Measurements from ENCODE around the gene GP1BA.
A peak's percentile ranks its signal among the peaks of the same experiment; 100 is the strongest.

The GP1BA gene

DNA sequence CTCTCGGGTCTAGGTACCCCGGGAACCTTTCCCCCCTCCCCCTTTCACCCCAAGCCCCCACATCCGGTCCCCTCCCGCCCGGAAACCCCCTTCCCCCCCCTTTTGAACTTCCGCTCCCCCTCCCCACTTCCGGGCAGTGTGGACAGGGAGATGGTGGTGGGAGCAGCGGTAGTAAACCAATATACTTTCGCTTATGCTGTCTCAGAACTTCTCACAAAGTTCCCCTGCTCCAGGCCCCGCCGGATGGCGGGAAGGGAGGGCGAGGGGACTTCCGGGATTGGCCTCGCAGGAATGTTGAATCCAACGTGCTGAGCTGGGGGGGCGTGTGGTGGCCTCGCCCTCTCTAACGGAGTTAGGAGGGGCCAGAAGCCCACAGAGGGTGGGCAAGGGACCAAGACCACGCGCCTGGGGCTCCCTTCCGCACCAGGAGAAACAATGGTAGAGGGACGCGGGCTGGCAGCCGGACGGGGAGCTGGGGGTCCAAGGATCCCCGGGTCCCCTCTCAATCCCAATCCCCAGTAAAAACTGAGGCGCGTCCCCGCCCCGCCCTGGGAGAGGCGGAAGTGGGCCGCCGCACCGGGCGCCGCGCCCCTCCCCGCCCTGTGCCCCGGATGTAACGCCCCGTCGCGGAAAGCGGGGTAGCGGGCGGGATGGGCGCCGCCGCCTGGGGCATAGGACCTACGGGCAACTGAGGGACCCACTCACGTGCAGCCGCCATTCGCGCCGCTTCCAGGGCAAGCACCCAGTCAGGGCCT, 15.5 kb downstream of the GP1BA start:
- H3K27ac ChIP-seq, result peak overlapping the region; percentile 99
- DNase-seq (ENCODE audit: low read depth, low spot score), result no peak

DNA sequence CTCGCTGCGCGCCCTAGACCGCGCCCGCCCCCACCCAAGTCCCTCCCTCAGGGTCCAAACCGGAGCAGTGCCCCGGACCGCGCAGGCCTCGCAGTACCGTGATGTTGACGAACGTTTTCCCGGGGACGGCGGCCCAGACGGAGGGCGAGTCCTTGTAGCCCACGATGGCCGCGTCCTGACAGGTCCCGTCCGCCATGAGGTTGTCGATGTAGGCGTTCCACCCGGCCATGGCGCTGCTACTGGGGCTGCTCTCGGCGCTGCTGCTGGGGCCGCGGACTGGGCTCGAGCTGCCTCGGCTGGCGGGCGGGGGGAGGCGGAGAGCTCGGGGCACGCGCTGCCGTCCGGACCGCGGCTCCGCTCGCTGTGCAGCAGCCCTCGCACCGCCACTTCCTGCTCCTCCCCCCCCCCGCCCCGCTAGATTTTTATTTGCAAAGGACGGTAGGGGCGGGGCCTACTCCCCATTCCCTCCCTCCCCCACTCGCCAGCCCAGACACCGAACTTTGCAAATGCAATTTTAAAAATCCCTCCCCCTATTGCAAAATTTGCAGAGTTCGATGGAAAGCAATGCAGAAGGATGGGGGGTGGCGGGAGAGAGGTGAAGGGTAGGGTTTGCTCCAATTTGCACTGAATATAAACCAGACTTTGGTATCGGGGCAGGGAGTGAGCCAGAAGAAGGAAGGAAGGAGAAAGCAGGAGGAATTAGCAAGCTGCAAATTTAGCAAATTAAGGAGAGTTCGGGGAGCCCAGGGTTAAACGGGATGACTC, 16.3 kb downstream of the GP1BA start, which contains the start of gene PFN1:
Gene PFN1 (minus strand): TSS at position 365 of the 765 bp plus-strand sequence. CDS start 136 bp downstream, at position 229.
- peak within 1 kb of the TSS; percentile 99 for H3K27ac ChIP-seq
- peak; percentile 53 for DNase-seq (ENCODE audit: low read depth, low spot score)

DNA sequence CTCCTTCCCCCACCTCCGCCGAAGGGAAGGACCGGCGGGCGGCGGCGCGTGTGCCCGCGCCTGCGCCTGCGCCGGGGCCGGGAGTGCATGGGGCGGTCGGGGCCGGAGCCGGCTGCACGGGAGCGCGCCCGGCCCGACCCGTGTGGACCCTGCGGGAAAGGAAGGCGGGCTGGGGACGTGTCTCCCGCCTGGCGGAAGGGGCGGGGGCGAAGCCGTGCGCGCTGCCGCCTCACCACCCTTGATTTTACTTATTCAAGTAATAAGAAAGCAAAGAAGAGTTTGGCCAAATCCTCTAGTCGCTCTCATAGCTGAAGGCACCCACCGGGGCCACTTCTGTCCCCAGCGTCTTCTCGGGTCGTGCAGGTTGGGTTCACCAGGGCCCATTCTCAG, 16.8 kb downstream of the GP1BA start:
- DNase-seq (ENCODE audit: low read depth, low spot score), result peak; percentile 40
- peak overlapping the region; percentile 99 for H3K27ac ChIP-seq

DNA sequence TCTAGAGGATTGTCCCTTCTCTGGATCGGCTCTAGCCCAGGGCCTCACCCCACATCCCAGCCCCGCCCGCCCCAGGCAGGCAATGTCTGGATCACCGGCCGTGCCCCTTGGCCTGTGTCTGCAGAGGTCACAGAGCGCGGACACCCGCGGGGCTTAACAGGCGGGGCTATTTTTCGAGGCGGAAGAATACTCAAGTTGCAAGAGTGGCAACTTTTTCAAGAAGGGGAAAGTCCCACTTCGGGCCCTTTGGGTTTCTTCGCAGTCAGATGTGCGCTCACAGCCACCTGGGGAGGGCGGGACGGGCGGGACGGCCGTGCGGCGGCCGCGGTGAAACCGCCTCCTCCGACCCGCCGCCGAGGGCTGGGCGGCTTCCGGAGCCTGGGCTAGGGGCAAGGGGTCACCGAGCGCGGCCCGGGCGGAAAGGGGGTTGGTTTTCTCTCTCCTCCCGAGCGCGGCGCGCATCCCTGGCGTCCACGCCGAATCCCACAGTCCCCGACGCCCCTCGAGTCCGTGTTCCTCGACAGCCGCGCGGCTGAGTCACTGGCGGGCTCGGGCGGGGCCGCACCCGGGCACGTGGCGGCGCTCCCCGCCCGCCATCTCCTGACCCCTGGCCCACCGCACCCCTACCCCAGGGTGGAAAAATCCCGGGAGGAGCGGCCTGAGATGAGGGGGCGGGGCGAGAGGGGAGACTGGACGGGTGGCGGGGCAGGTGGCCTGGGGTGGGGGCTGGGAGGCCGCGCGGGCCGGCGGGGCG, 17.4 kb downstream of the GP1BA start:
- peak overlapping the region; percentile 99 for H3K27ac ChIP-seq
- DNase-seq (ENCODE audit: low read depth, low spot score), result peak; percentile 37

DNA sequence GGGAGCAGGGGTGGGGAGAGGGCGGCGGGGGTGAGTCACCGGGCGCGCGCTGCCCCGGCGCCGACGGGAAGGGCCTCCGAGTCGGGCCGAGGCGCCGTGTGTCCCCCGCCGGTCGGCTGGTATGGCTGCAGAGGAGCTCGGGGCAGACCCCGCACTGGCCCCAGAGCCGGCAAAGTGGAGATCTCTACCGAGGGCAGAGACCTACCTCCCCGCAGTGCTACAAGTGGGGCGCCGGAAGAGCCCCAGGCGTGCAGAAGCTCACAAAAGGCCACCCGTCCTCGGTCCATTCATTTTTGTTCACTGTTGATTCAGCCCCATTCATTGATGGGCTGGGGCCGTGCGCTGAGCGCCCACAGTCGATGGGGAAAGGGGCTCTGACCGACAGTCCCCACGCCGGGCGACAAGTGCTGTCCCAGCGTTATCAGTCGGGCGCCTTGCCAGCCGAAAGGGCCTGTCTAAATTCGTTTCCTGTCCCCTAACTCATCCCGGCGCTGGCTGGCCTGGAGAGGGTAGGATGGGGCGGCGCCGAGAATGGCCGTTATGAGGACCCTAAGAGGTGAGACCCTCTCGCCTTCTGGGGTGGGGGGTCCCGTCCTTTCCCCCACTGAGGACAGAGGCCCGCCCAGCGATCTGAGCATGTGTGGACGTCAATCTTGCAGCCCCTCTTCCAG, 18.1 kb downstream of the GP1BA start:
- peak overlapping the region; percentile 99 for H3K27ac ChIP-seq
- no peak for DNase-seq (ENCODE audit: low read depth, low spot score)

DNA sequence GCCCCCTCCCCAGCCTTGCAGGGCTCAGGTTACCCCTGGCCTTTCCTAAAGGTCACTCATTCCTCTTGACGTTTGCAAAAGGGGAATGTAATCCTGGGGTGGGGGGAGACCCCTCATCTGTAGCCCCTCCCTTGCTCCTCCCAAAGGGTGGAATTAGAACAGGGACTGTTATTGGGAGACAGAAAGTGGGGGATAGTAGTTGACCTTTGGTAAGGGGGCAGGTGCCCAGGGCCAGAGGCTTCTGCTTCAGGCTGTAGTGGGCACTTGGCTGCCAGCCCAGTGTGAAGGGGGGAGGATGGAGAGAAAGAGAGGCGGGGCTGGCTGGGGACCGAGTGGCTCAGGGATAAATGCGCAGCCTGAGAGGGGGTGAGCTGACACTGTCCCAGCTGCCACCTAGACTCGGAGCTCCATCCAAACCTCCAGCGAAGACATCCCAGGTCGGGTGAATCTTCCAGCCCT, 18.7 kb downstream of the GP1BA start, which contains the start of gene ENO3:
Gene ENO3 (plus strand): TSS at position 374 of the 459 bp plus-strand sequence. CDS start 711 bp downstream, outside the sequence.
- DNase-seq (ENCODE audit: low read depth, low spot score), result no peak
- peak within 1 kb of the TSS; percentile 99 for H3K27ac ChIP-seq

DNA sequence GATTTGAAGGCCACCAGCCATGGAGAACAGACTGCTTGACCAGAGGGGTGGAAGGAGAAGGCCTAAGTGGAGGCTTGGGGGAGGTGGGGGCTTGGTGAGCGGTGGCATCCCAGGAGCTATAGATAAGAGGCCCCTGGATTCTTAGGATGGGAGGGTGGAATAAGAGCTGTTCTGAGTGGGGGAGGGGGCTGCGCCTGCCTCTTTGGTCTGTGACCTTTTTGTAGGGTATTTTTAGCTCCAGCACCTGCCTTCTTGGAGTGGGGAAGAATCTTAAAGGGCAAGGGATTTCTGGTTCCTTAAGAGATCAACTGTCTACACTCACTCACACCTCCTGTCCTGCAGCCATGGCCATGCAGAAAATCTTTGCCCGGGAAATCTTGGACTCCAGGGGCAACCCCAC, 19.4 kb downstream of the GP1BA start:
- H3K27ac ChIP-seq, result no peak overlapping the region
- DNase-seq (ENCODE audit: low read depth, low spot score), result no peak

DNA sequence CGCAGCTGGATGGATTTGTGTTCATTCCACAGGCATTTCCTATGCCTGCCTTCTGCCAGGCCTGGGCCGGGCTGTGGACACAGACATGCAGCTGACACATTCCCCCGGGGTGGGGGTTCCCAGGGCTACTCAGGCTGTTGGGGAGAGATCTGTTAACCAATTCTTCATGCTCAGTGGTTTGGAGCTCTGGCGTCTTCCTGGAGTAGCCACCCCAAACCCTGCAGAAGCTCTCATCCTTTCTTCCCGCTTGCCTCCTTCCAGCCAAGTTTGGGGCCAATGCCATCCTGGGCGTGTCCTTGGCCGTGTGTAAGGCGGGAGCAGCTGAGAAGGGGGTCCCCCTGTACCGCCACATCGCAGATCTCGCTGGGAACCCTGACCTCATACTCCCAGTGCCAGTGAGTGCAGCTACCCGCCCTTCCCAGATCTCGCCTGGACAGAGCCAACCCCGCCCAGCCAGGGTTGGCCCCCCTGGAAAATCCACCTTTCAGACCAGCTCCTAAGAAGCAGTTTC, 21.4 kb downstream of the GP1BA start:
- H3K27ac ChIP-seq, result no peak overlapping the region
- DNase-seq (ENCODE audit: low read depth, low spot score), result no peak

DNA sequence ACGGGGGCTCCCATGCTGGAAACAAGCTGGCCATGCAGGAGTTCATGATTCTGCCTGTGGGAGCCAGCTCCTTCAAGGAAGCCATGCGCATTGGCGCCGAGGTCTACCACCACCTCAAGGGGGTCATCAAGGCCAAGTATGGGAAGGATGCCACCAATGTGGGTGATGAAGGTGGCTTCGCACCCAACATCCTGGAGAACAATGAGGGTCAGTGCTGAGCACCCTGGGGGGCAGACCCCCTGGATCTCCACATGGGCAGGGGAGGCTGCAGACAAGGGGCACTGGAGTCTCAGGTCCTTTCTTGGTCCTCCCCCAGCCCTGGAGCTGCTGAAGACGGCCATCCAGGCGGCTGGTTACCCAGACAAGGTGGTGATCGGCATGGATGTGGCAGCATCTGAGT, 23.0 kb downstream of the GP1BA start:
- DNase-seq (ENCODE audit: low read depth, low spot score), result no peak
- no peak overlapping the region for H3K27ac ChIP-seq

DNA sequence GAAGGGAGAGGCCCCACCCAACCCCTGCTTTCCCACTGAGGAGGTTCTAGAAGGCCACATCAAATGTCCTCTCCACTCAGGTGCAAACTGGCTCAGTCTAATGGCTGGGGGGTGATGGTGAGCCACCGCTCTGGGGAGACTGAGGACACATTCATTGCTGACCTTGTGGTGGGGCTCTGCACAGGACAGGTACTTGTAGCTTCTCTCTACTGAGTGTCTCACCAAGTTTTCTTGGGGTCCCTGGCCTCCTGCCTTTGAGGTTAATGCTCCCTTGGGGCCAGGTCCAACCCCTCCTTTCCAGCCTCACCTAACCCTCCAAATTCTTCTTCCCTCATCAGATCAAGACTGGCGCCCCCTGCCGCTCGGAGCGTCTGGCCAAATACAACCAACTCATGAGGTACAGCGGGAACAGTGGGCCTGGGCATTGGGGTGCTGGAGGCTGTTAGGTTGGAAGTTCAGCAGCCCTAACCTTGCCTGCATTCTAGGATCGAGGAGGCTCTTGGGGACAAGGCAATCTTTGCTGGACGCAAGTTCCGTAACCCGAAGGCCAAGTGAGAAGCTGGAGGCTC, 24.5 kb downstream of the GP1BA start:
- H3K27ac ChIP-seq, result no peak overlapping the region
- no peak for DNase-seq (ENCODE audit: low read depth, low spot score)

DNA sequence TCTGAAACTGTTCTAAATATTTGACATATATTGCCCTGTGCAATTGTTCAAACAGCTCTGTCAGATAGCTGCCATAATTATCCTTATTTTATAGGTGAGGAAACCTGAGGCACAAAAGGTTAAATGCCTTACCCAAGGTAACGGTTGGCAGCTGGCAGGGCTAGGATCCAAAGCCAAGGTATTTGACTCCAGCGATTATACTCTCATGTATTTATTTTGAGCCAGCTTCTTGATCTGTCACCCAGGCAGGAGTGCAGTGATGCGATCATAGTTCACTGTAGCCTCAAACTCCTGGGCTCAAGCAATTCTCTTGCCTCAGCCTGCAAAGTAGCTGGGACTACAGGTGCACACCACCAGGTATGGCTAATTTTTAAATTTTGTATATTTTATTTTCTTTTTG, 26.0 kb downstream of the GP1BA start:
- no peak for DNase-seq (ENCODE audit: low read depth, low spot score)
- H3K27ac ChIP-seq, result no peak overlapping the region

DNA sequence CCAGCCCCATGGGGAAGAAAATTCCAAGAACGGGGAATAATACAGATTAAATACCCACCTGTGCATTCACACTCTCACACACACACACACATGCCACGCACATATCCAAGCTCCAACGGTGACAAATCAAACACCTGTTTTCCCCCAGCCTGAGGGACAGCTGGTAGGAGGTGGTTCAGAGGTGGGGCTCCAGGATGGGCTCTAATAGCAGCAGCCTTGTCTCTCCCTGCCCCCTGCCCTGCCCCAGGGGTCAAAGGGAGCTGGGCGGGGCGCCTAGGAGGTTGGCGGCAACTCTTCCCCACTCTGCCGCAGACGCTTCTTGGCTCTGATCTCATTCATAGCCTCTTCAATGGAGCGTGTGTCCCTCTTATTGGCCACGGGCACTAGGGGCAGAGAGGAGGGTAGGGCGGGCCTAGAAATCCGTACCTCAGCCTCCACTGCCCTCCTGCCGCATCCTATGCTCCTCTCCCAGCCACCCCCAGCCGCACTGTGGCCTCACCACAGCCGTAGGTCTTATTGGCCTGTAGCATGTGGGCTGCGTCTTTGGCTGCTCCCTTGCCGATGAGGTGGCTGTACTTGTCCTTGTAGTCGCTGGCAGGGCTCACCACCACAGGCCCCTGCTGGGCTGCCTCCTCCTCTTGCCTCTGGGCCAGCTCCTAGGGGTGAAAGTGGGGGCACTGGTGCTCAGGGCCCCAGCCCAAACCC, 27.3 kb downstream of the GP1BA start:
- no peak overlapping the region for H3K27ac ChIP-seq
- no peak for DNase-seq (ENCODE audit: low read depth, low spot score)

DNA sequence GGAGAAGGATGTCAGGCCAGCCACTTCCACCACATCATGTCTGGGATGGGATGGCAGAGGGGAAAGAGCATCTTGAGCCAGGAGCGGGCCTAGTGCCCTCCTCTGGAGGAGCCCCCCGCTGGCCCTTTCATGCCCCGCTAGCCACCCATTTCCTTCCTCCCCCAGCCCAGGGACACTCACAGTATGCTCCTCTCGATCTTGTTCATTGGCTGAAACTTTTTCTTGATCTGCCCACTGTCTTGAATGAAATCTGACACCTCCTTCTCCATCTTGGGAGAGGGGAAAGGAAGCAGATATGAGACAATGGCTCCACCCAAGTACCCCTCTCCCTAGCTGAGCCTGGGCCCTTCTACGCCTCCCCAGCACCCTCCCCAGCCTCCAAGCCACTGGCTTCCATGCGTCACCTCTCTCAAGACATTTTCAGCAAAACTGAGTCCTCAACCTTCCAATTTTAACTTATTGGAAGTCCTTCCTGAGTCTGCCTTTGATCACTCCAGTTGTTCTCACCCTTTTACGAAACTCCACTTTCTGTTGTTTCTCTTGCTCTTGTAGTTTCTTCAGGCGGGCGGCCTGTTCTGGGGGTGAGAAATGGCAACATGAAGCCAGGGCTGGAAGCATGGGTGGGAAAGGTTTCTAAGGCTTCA, 28.3 kb downstream of the GP1BA start:
- H3K27ac ChIP-seq, result no peak overlapping the region
- no peak for DNase-seq (ENCODE audit: low read depth, low spot score)

DNA sequence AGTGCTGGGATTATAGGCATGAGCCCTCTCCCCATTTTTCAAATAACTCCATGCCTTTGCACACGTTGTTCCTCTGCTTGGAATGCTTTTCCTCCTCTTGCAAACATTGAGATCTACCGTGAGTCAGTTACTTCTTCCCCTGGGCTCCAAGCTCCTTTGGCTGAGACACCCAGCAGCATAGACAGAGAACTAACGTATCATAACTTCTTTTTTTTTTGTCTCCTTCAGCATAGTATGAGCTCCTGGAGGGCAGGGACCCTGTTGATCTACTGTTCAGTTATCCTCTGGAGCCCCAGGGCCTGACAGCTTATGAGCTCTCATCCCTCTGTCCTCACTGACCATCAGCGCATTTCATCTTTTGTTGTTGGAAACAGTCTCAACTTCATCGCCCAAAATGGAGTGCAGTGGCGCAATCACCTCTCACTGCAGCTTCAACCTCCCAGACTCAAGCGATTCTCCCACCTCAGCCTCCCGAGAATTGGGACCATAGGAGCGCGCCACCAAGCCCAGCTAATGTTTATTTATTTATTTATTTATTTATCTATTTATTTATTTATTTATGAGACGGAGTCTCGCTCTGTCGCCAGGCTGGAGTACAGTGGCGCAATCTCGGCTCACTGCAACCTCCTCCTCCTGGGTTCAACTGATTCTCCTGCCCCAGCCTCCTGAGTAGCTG, 33.4 kb downstream of the GP1BA start:
- peak overlapping the region; percentile 97 for H3K27ac ChIP-seq
- DNase-seq (ENCODE audit: low read depth, low spot score), result no peak

DNA sequence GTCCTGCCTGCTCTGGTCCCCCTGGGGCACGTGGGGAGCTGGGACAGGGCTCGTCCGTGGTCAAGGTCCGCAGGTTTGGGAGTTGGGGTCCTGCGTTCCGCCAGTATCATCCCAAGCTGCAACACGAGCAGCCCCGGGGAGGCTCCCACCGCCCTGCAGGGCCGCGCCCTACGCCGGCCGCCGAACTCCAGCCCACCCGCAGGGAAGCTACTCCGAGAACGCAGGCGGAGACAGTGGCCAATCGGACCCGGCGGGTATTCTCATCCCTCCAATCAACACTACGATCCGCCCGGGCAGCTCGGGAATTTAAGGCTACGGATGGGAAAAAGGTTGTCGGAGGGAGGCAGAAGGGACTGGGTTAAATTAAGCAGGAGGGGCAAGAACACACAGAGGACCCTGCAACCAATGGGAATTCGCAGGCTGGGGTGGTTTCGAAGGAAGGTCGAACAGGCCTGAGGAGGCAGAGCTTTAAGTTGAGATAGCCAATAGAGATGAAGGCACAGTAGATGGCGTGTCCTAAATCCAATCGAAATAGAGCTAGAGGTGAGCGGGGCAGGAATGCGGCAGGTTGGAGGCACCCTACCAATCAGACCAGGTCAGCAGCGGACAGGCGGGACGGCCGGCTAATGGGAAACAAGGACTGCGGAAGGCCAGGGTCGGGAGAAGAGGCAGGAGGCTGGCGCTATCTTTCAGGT, 34.9 kb downstream of the GP1BA start:
- DNase-seq (ENCODE audit: low read depth, low spot score), result peak; percentile 99
- H3K27ac ChIP-seq, result peak overlapping the region; percentile 97

DNA sequence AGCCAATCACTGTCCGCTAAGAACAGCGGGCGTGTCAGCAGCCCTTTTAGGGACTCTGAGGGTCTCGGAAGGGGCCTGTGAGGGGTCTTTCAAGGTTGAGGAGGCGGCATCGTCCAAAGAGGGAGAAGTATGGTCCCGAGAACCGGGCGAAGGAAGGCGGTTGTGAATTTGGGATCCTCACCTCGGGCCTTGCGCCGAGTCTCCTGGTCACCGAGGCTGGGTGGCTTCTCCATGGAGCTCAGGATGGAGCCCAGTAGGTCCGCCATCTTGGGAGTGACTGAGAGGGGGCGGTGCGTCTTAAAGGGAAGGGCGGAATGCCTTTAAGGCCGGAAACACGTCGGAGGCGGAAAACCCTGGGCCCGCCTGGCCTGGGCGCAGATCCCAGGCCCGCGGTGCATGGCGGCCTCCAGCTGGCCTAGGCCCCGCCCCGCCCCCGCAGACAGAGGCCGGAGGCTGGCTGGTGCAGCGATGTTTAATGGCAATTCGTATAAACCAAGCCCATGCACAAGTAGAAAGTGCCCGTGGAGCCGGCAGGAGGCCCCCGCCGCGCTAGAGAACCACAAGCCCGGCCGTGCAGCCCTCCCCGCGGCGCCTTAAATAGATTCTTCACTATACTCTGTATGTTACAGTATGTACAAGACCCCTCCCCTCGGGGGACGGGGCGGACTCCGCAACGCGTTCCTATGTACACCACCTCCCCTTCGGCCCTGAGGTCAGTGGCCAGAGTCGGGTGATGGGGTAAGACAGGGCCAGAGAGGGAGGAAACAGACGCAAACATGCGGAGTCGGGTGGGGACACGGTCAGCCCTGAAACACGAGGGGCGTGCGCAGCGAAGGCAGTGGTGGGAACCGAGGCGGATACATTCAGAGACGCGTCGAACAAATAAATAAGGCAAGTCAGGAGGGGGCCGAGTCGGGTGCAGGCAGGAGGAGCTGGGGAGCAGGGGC, 35.7 kb downstream of the GP1BA start, which contains the start of gene SPAG7:
Gene SPAG7 (minus strand): TSS at position 279 of the 947 bp plus-strand sequence. CDS start 13 bp downstream, at position 266.
- peak; percentile 91 for DNase-seq (ENCODE audit: low read depth, low spot score)
- peak within 1 kb of the TSS; percentile 97 for H3K27ac ChIP-seq

Data from epithelial cell of prostate (primary cell).